GM18508 (cell line): Measurements from ENCODE around the gene POLK.

Source experiments
- ATAC-seq: cut with Tn5 transposase; IDR thresholded peaks from one replicate; pipeline ENCODE4 v1.9.1; 2021; ENCODE audit warnings: moderate number of reproducible peaks; ENCODE audit not compliant: insufficient read depth, unreplicated experiment

POLK gene

GRCh38 chr5:75637949-75638348 lies 126.3 kb downstream of the POLK start:
- ATAC-seq: no peak

- ATAC-seq: no peak
Observed at GRCh38 chr5:75639535-75640311, 128.0 kb downstream of the POLK start.

- no peak for ATAC-seq
Observed at GRCh38 chr5:75640395-75640794, 128.7 kb downstream of the POLK start.

GRCh38 chr5:75640826-75641225 lies 129.1 kb downstream of the POLK start:
- no peak for ATAC-seq

- no peak for ATAC-seq
Observed at GRCh38 chr5:75648712-75649111, 137.0 kb downstream of the POLK start.
